ENCODE data around the gene PCDHGA9. TPM values are rescaled to one million over a fixed set of nuclear protein-coding genes. Genes with fewer than 3 reads are reported as not detected.

Gene PCDHGA9
- total and polyA plus RNA-seq, 2 donors from 2014 or later = 0.54 to 7.6 TPM

DNA sequence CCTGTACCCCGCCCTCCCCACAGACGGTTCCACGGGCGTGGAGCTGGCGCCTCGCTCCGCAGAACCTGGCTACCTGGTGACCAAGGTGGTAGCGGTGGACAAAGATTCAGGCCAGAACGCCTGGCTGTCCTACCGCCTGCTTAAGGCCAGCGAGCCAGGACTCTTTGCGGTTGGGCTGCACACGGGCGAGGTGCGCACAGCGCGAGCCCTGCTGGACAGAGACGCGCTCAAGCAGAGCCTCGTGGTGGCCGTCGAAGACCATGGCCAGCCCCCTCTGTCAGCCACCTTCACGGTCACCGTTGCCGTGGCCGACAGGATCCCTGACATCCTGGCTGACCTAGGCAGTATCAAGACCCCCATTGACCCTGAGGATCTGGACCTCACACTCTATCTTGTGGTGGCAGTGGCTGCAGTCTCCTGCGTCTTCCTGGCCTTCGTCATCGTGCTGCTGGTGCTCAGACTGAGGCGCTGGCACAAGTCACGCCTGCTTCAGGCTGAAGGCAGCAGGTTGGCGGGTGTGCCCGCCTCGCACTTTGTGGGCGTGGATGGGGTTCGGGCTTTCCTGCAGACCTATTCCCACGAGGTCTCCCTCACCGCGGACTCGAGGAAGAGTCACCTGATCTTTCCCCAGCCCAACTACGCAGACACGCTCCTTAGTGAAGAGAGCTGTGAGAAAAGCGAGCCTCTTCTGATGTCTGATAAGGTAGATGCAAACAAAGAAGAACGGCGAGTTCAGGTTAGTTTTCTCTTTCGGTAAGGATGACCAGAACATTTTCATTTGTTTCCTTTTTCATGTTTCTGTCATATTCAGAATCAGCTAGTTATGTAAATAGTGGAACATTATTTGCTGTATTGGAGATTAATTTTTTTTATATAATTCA lies 36.3 kb upstream of the PCDHGA9 start:
- TF ChIP-seq, protein P1, sequence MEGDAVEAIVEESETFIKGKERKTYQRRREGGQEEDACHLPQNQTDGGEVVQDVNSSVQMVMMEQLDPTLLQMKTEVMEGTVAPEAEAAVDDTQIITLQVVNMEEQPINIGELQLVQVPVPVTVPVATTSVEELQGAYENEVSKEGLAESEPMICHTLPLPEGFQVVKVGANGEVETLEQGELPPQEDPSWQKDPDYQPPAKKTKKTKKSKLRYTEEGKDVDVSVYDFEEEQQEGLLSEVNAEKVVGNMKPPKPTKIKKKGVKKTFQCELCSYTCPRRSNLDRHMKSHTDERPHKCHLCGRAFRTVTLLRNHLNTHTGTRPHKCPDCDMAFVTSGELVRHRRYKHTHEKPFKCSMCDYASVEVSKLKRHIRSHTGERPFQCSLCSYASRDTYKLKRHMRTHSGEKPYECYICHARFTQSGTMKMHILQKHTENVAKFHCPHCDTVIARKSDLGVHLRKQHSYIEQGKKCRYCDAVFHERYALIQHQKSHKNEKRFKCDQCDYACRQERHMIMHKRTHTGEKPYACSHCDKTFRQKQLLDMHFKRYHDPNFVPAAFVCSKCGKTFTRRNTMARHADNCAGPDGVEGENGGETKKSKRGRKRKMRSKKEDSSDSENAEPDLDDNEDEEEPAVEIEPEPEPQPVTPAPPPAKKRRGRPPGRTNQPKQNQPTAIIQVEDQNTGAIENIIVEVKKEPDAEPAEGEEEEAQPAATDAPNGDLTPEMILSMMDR (IDR thresholded peaks at IDR 0.05; ENCODE audit: borderline replicate concordance, extremely low read depth, insufficient read depth) = no peak
- Histone ChIP-seq H3K36me3 (ENCODE audit: control insufficient read depth in 2 of 3, insufficient read depth in 3 of 3, low read length in 3 of 3) (no peaks in the 10 kb centered on the region), H3K9me3 (ENCODE audit: control insufficient read depth in 2 of 3, insufficient read depth in 1 of 3, low read length in 3 of 3) (peaks cover 0 to 66% (median 27%) of the 10 kb centered on the region in 3 donors), H3K4me3 (ENCODE audit: low read length in 3 of 3) (peak overlapping the region in 1 of 3 donors; percentile 3), H3K4me1 (ENCODE audit: control insufficient read depth in 2 of 3, insufficient read depth in 2 of 3, low read depth in 1 of 3, low read length in 3 of 3) (no peaks in the 10 kb centered on the region), H3K9ac (ENCODE audit: low read length in 3 of 3) (no peak overlapping the region), H3K27me3 (ENCODE audit: control insufficient read depth, insufficient read depth, low read length) (no peaks in the 10 kb centered on the region), H3K27ac (ENCODE audit: low read depth in 2 of 2, low read length in 2 of 2) (no peak overlapping the region)
- DNase-seq = no peak
- intact Hi-C loops (cut with DNase I) = no loop called here
- FAIRE-seq = no peak

DNA sequence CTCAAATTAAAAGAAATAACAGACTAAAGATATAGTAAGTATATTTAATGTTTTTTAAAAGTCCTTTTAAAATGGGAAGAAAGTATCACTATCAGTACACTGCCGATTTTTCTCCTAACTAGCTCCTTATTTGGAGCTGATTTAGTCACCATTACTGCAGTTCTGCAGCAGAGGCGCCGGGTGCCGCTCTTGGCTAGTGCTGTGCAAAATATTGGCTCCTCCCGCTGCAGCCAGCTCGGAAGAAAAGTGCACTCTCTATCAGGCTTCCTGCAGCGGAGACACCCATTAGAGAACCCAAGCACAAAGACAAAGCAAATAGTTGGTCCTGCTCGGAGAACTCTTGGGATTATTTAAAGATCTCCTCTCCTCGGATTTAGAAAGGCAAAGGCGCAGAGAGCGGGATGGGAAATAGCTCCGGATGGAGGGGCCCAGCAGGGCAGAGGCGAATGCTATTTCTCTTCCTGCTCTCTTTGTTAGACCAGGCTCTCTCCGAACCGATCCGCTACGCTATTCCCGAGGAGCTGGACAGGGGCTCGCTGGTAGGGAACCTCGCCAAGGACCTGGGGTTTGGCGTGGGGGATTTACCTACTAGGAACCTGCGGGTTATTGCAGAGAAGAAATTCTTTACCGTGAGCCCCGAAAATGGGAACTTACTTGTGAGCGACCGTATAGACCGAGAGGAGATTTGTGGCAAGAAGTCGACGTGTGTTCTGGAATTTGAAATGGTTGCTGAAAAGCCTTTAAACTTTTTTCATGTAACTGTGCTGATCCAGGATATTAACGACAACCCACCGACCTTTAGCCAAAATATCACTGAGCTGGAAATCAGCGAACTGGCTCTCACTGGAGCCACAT lies 32.4 kb upstream of the PCDHGA9 start, which contains the start of gene PCDHGB3:
Gene PCDHGB3, plus strand, starts transcription at position 249 of the 855 bp plus-strand sequence. Its CDS starts 153 bp downstream, at position 402.
- Histone ChIP-seq H3K27ac (ENCODE audit: low read depth in 2 of 2, low read length in 2 of 2) (no peak within 1 kb of the TSS), H3K36me3 (ENCODE audit: control insufficient read depth in 2 of 3, insufficient read depth in 3 of 3, low read length in 3 of 3) (no peaks in the 10 kb centered on the region), H3K9ac (ENCODE audit: low read length in 3 of 3) (no peak within 1 kb of the TSS), H3K27me3 (ENCODE audit: control insufficient read depth, insufficient read depth, low read length) (no peaks in the 10 kb centered on the region), H3K9me3 (ENCODE audit: control insufficient read depth in 2 of 3, insufficient read depth in 1 of 3, low read length in 3 of 3) (peaks cover 2 to 63% (median 28%) of the 10 kb centered on the region in 3 donors), H3K4me1 (ENCODE audit: control insufficient read depth in 2 of 3, insufficient read depth in 2 of 3, low read depth in 1 of 3, low read length in 3 of 3) (no peaks in the 10 kb centered on the region), H3K4me3 (ENCODE audit: low read length in 3 of 3) (peak within 1 kb of the TSS in 2 of 3 donors; percentile 16 to 30)
- DNase-seq = no peak
- intact Hi-C loops (cut with DNase I) = no loop called here
- FAIRE-seq = no peak
- TF ChIP-seq, protein P1 (IDR thresholded peaks at IDR 0.05; ENCODE audit: borderline replicate concordance, extremely low read depth, insufficient read depth) = peak; percentile 24

DNA sequence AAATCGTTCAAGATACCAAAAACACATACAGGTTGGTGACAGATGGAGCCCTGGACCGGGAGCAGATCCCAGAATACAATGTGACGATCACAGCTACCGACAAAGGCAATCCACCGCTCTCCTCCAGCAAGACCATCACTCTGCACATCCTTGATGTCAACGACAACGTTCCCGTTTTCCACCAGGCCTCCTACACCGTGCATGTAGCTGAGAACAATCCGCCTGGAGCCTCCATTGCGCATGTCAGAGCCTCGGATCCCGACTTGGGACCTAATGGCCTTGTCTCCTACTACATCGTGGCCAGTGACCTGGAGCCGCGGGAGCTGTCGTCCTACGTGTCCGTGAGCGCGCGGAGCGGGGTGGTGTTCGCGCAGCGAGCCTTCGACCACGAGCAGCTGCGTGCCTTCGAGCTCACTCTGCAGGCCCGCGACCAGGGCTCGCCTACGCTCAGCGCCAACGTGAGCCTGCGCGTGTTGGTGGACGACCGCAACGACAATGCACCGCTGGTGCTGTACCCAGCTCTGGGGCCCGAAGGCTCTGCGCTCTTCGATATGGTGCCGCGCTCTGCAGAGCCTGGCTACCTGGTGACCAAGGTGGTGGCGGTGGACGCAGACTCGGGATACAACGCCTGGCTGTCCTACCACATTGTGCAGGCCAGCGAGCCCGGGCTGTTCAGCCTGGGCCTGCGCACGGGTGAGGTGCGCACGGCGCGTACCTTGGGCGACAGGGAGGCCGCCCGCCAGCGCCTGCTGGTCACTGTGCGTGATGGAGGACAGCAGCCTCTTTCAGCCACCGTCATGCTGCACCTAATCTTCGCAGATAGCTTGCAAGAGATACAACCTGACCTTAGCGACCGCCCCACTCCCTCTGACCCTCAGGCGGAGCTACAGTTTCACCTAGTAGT lies 30.8 kb upstream of the PCDHGA9 start:
- Histone ChIP-seq H3K4me3 (ENCODE audit: low read length in 3 of 3) (peak overlapping the region in 1 of 3 donors; percentile 16), H3K9ac (ENCODE audit: low read length in 3 of 3) (no peak overlapping the region), H3K27me3 (ENCODE audit: control insufficient read depth, insufficient read depth, low read length) (no peaks in the 10 kb centered on the region), H3K27ac (ENCODE audit: low read depth in 2 of 2, low read length in 2 of 2) (no peak overlapping the region), H3K36me3 (ENCODE audit: control insufficient read depth in 2 of 3, insufficient read depth in 3 of 3, low read length in 3 of 3) (no peaks in the 10 kb centered on the region), H3K9me3 (ENCODE audit: control insufficient read depth in 2 of 3, insufficient read depth in 1 of 3, low read length in 3 of 3) (peaks cover 2 to 58% (median 24%) of the 10 kb centered on the region in 3 donors), H3K4me1 (ENCODE audit: control insufficient read depth in 2 of 3, insufficient read depth in 2 of 3, low read depth in 1 of 3, low read length in 3 of 3) (no peaks in the 10 kb centered on the region)
- TF ChIP-seq, protein P1 (IDR thresholded peaks at IDR 0.05; ENCODE audit: borderline replicate concordance, extremely low read depth, insufficient read depth) = no peak
- DNase-seq (no peak), FAIRE-seq (no peak)
- intact Hi-C loops (cut with DNase I) = no loop called here

All from kidney (tissue), 14 donors.